ENCODE data around the gene CES2.

The CES2 gene

DNA sequence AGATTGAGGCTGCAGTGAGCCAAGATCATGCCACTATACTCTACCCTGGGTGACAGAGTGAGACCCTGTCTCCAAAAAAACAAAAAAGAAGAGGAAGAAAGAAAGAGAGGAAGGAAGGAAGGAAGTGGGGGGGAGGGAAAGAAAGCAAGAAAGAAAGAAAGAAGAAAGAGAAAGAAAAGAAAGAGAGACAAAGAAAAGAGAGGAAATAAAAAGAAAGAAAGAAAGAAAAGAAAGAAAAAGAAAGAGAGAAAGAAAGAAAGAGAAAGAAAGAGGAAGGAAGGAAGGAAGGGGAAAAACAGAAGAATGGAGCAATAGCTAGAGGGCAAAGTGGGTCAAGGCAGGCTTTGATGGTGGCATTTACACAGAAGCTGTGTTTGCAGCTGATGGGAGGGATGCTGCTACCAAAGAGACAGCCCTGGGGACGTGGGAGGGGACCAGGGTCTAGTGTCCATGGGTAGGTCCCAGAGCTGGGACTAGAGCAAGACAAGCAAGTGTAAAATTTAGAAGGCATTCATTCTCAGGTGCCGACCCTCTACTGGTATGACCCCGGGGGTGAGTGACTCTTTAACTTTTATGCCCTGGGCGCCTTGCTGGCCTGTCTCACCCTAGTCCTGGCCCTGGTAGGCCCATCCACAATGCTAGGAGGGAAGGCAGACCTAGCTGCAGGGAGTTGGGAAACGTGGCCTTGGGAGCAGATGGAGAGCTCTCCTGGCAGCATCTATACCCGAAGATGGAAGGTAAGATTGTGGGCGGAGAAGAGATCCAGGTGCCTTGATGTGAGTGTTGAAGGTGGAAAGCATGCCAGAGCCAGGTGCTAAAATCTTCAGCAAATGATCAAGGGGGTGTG, 23.8 kb downstream of the CES2 start:
- no peaks in the 10 kb centered on the region for H3K9me3 ChIP-seq
- no peaks in the 10 kb centered on the region for H3K27me3 ChIP-seq
- peaks cover 25% of the 10 kb centered on the region in 2 experiments for H3K4me1 ChIP-seq (ENCODE audit: control insufficient read depth in 1 of 2, insufficient read depth in 1 of 2, low read depth in 1 of 2, low read length in 1 of 2)
- peak overlapping the region in 1 of 2 experiments; percentile 16 for H3K4me3 ChIP-seq (ENCODE audit: low read depth in 1 of 2, low read length in 1 of 2)
- peak overlapping the region; percentile 49 for H3K27ac ChIP-seq
- TF ChIP-seq, protein P1, sequence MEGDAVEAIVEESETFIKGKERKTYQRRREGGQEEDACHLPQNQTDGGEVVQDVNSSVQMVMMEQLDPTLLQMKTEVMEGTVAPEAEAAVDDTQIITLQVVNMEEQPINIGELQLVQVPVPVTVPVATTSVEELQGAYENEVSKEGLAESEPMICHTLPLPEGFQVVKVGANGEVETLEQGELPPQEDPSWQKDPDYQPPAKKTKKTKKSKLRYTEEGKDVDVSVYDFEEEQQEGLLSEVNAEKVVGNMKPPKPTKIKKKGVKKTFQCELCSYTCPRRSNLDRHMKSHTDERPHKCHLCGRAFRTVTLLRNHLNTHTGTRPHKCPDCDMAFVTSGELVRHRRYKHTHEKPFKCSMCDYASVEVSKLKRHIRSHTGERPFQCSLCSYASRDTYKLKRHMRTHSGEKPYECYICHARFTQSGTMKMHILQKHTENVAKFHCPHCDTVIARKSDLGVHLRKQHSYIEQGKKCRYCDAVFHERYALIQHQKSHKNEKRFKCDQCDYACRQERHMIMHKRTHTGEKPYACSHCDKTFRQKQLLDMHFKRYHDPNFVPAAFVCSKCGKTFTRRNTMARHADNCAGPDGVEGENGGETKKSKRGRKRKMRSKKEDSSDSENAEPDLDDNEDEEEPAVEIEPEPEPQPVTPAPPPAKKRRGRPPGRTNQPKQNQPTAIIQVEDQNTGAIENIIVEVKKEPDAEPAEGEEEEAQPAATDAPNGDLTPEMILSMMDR (IDR thresholded peaks at IDR 0.05) = no peak
- H3K36me3 ChIP-seq = no peaks in the 10 kb centered on the region

DNA sequence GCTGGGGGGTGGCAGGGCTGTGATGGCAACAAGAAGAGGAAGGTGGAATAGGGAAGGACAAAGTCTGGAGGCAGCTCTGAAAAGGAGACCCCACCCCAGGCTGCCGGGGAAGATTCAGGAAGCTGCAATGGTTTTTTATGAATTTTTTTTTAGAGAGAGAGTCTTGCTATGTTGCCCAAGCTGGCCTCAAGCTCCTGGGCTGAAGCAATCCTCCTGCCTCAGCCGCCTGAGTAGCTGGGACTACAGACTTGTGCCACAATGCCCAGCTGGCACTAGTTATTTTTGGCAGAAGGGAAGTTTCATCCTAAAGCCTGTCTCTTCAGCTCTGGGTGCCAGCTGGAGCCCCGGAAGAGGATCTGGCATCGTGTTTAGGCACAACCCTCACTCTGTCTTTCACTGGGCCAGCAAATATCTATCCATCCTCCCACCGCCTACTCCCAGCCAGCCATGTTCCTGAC, 24.4 kb downstream of the CES2 start:
- Histone ChIP-seq H3K27ac (peak overlapping the region; percentile 49), H3K4me3 (ENCODE audit: low read depth in 1 of 2, low read length in 1 of 2) (no peak overlapping the region), H3K9me3 (no peaks in the 10 kb centered on the region), H3K36me3 (no peaks in the 10 kb centered on the region), H3K4me1 (ENCODE audit: control insufficient read depth in 1 of 2, insufficient read depth in 1 of 2, low read depth in 1 of 2, low read length in 1 of 2) (peaks cover 25% of the 10 kb centered on the region in 2 experiments), H3K27me3 (no peaks in the 10 kb centered on the region)
- TF ChIP-seq, protein P1 (IDR thresholded peaks at IDR 0.05) = no peak

DNA sequence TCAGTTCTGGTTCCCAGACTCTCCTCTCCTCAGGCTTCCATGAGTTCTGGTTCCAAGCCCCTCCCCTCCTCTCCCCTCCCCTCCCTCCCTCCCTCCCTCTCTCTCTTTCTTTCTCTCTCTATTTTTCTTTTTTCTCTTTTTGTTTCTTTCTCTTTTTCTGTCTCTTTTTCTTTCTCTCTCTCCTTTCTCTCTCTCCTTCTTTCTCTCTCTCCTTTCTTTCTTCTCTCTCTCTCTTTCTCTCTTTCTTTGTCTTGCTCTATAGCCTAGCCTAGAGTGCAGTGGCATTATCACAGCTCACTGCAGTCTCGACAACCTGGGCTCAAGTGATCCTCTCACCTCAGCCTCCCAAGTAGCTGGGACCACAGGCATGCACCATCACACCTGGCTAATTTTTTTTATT, 25.0 kb downstream of the CES2 start:
- Histone ChIP-seq H3K4me3 (ENCODE audit: low read depth in 1 of 2, low read length in 1 of 2) (no peak overlapping the region), H3K27me3 (no peaks in the 10 kb centered on the region), H3K36me3 (no peaks in the 10 kb centered on the region), H3K4me1 (ENCODE audit: control insufficient read depth in 1 of 2, insufficient read depth in 1 of 2, low read depth in 1 of 2, low read length in 1 of 2) (peaks cover 25% of the 10 kb centered on the region in 2 experiments), H3K9me3 (no peaks in the 10 kb centered on the region), H3K27ac (peak overlapping the region; percentile 49)
- TF ChIP-seq, protein P1 (IDR thresholded peaks at IDR 0.05) = no peak

DNA sequence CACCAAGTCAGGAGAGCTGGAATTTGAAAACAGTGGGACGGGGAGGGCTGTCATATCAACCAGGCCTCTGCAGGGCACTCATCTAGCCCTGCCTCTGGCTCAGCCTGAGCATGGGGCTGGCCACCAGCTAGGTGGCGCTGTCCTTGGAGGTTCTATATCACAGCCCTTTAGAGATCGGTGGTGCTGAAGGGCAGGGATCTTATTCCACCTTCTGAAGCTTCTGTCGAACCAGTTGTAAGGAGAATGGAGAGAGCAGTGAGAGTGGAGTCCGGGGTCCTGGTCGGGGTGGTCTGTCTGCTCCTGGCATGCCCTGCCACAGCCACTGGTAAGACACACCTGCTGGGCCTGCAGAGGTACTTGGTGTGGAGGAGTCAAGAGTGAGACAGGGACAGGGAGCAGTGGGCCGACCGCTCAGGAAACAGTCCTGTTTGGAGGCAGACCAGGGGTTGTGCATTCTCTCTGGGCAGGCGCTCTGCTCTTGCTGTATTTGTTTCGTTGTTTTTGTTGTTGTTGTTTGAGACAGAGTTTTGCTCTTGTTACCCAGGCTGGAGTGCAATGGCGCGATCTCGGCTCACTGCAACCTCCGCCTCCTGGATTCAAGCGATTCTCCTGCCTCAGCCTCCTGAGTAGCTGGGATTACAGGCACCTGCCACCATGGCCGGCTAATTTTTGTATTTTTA, 25.9 kb downstream of the CES2 start, which contains the start of gene CES3:
Gene CES3 (plus strand): TSS at position 202 of the 680 bp plus-strand sequence. CDS start 42 bp downstream, at position 244.
- no peaks in the 10 kb centered on the region for H3K27me3 ChIP-seq
- no peak within 1 kb of the TSS for H3K4me3 ChIP-seq (ENCODE audit: low read depth in 1 of 2, low read length in 1 of 2)
- TF ChIP-seq, protein P1 (IDR thresholded peaks at IDR 0.05) = peak; percentile 11
- no peaks in the 10 kb centered on the region for H3K9me3 ChIP-seq
- H3K36me3 ChIP-seq = no peaks in the 10 kb centered on the region
- peak within 1 kb of the TSS; percentile 49 for H3K27ac ChIP-seq
- H3K4me1 ChIP-seq (ENCODE audit: control insufficient read depth in 1 of 2, insufficient read depth in 1 of 2, low read depth in 1 of 2, low read length in 1 of 2) = peaks cover 25% of the 10 kb centered on the region in 2 experiments

DNA sequence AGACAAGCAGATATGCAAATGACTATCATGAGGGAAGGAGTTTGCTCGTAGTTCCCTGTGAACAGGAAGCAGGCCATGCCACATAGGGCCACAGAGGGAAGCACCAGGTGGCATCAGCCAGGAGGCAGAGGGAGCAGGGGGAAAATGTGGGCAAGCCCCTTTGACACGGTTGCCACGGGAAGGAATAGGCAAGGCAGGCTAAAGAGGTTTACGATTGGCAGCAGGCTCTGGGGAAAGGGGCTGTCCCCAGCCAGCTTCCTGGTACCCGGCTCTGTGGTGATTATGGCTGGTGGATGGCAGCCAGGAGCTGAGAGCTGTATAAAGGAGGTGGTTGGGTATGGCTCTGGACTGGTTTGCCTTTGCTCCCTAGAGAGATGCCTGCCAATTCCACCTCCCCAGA, 26.6 kb downstream of the CES2 start:
- H3K9me3 ChIP-seq = no peaks in the 10 kb centered on the region
- peaks cover 25% of the 10 kb centered on the region in 2 experiments for H3K4me1 ChIP-seq (ENCODE audit: control insufficient read depth in 1 of 2, insufficient read depth in 1 of 2, low read depth in 1 of 2, low read length in 1 of 2)
- H3K4me3 ChIP-seq (ENCODE audit: low read depth in 1 of 2, low read length in 1 of 2) = no peak overlapping the region
- H3K27ac ChIP-seq = no peak overlapping the region
- no peaks in the 10 kb centered on the region for H3K36me3 ChIP-seq
- TF ChIP-seq, protein P1 (IDR thresholded peaks at IDR 0.05) = no peak
- no peaks in the 10 kb centered on the region for H3K27me3 ChIP-seq
